Measurements from ENCODE around the gene NR6A1. TPM values are rescaled to one million over a fixed set of nuclear protein-coding genes. Genes with fewer than 3 reads are reported as not detected.
"Not testable (repeated sequence)": the region's sequence is repeated elsewhere in the genome, so short reads cannot be mapped to it uniquely, and the experiment has no call there.

Gene NR6A1
- polyA plus RNA-seq, 1 donor from 2014 or later = 4.3 TPM

DNA sequence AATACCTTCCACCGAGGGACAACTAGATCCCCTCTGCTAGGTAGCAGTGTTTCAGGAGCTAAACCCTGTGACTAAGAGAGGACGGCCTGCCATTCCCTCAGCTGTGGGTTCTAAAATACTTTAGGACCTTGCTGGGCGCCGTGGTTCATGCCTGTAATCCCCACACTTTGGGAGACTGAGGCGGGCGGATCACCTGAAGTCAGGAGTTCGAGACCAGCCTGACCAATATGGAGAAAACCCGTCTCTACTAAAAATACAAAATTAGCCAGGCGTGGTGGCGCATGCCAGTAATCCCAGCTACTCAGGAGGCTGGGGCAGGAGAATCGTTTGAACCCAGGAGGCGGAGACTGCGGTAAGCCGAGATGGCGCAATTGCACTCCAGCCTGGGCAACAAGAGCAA lies 1.8 kb upstream of the NR6A1 start:
- peaks cover 48% of the 10 kb centered on the region for H3K27me3 ChIP-seq (ENCODE audit: insufficient read depth, low read depth, low read length)

GRCh38 chr9:124771867-124772679 lies 962 bp upstream of the NR6A1 start:
- Histone ChIP-seq H3K9ac (ENCODE audit: low read length) (peak overlapping the region; percentile 79), H3K4me2 (ENCODE audit: low read length) (peak overlapping the region; percentile 54), H3K9me3 (ENCODE audit: low read length) (no peaks in the 10 kb centered on the region), H3K27me3 (ENCODE audit: insufficient read depth, low read depth, low read length) (peaks cover 45% of the 10 kb centered on the region), H3K9me2 (ENCODE audit: insufficient read depth, low read length) (no peaks in the 10 kb centered on the region), H4K20me1 (ENCODE audit: insufficient read depth) (no peaks in the 10 kb centered on the region), H2AFZ (ENCODE audit: low read depth, low read length) (no peak overlapping the region), H3K27ac (ENCODE audit: low read length) (no peak overlapping the region), H3K36me3 (ENCODE audit: insufficient read depth, low read length) (no peaks in the 10 kb centered on the region), H3K4me3 (ENCODE audit: low read length) (peak overlapping the region; percentile 90), H3F3A (ENCODE audit: insufficient read depth, low read length, poor library complexity, severe bottlenecking) (no peaks in the 10 kb centered on the region), H3K79me2 (replicated peaks; ENCODE audit: insufficient read depth, low read length) (peaks cover 18% of the 10 kb centered on the region)
- TF ChIP-seq SMC3 (conservative IDR thresholded peaks at IDR 0.05; ENCODE audit: poor library complexity) = peak; percentile 90
- TF ChIP-seq RAD21 (conservative IDR thresholded peaks at IDR 0.05) = peak; percentile 79
- TF ChIP-seq CTCF (IDR thresholded peaks at IDR 0.05; ENCODE audit: poor library complexity, severe bottlenecking) = peak; percentile 90
- TF ChIP-seq TAF1 (IDR thresholded peaks at IDR 0.05; ENCODE audit: low read depth) = no peak

More for the DNA sequence above, 1.8 kb upstream of the NR6A1 start:
- H3F3A ChIP-seq (ENCODE audit: insufficient read depth, low read length, poor library complexity, severe bottlenecking); H3K36me3 ChIP-seq (ENCODE audit: insufficient read depth, low read length); H2AFZ ChIP-seq (ENCODE audit: low read depth, low read length); H3K9me3 ChIP-seq (ENCODE audit: low read length); H4K20me1 ChIP-seq (ENCODE audit: insufficient read depth); H3K9me2 ChIP-seq (ENCODE audit: insufficient read depth, low read length); H3K4me2 ChIP-seq (ENCODE audit: low read length); H3K9ac ChIP-seq (ENCODE audit: low read length); H3K4me3 ChIP-seq (ENCODE audit: low read length); H3K79me2 ChIP-seq (replicated peaks; ENCODE audit: insufficient read depth, low read length); H3K27ac ChIP-seq (ENCODE audit: low read length): not testable (repeated sequence)

DNA sequence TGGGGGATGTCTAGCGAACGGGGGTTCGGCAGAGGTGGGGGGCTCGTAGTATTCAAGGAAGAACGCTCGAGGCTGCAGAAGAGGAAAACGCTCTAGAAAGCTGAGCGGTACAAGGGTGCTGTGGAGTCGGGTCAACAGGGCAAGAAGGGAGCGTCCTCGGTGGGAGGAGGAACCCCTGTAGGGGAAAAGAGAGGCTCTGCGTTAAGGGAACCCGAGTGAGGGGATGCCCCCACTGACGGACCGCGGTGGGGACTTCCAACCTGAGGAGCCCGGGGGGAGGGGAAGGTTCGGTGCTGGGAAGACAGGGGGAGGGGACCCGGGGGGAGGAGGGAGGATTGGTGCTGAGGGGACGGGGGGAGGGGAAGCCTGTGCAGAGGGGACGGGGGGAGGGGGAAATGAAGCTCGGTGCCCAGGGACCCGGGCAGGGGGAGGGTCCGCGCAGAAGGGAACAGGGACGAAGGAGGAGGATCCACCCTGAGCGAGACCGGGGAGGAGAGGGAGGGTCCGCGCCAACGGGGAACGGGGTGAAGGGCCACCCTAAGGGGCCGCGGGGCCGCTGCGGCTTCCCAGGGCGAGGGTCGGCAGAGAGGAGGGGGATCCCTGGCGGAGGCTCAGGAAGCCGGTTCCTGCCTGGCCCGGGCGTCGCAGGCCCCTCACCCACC lies 621 bp downstream of the NR6A1 start:
- Histone ChIP-seq H3K4me3 (ENCODE audit: low read length) (peak overlapping the region; percentile 90), H3K36me3 (ENCODE audit: insufficient read depth, low read length) (no peaks in the 10 kb centered on the region), H3K27ac (ENCODE audit: low read length) (no peak overlapping the region), H4K20me1 (ENCODE audit: insufficient read depth) (no peaks in the 10 kb centered on the region), H3K27me3 (ENCODE audit: insufficient read depth, low read depth, low read length) (peaks cover 31% of the 10 kb centered on the region), H3K4me2 (ENCODE audit: low read length) (peak overlapping the region; percentile 79), H3K79me2 (replicated peaks; ENCODE audit: insufficient read depth, low read length) (peaks cover 33% of the 10 kb centered on the region), H2AFZ (ENCODE audit: low read depth, low read length) (peak overlapping the region; percentile 37), H3F3A (ENCODE audit: insufficient read depth, low read length, poor library complexity, severe bottlenecking) (no peaks in the 10 kb centered on the region), H3K9me3 (ENCODE audit: low read length) (no peaks in the 10 kb centered on the region), H3K9ac (ENCODE audit: low read length) (peak overlapping the region; percentile 79), H3K9me2 (ENCODE audit: insufficient read depth, low read length) (no peaks in the 10 kb centered on the region)
- no peak for TF ChIP-seq POLR2AphosphoS5 (IDR thresholded peaks at IDR 0.05)
- no peak for TF ChIP-seq EP300 (conservative IDR thresholded peaks at IDR 0.05; ENCODE audit: poor library complexity, severe bottlenecking)
- TF ChIP-seq MXI1 (conservative IDR thresholded peaks at IDR 0.05; ENCODE audit: poor library complexity, severe bottlenecking) = no peak
- no peak for TF ChIP-seq EZH2 (IDR thresholded peaks at IDR 0.05; ENCODE audit: borderline replicate concordance, insufficient read depth, low read length, poor library complexity, severe bottlenecking)
- TF ChIP-seq TAF1 (IDR thresholded peaks at IDR 0.05; ENCODE audit: low read depth) = no peak
- TF ChIP-seq SMC3 (conservative IDR thresholded peaks at IDR 0.05; ENCODE audit: poor library complexity) = no peak
- no peak for TF ChIP-seq CTCF (IDR thresholded peaks at IDR 0.05; ENCODE audit: poor library complexity, severe bottlenecking)
- TF ChIP-seq RAD21 (conservative IDR thresholded peaks at IDR 0.05) = no peak
- TF ChIP-seq, protein P1, sequence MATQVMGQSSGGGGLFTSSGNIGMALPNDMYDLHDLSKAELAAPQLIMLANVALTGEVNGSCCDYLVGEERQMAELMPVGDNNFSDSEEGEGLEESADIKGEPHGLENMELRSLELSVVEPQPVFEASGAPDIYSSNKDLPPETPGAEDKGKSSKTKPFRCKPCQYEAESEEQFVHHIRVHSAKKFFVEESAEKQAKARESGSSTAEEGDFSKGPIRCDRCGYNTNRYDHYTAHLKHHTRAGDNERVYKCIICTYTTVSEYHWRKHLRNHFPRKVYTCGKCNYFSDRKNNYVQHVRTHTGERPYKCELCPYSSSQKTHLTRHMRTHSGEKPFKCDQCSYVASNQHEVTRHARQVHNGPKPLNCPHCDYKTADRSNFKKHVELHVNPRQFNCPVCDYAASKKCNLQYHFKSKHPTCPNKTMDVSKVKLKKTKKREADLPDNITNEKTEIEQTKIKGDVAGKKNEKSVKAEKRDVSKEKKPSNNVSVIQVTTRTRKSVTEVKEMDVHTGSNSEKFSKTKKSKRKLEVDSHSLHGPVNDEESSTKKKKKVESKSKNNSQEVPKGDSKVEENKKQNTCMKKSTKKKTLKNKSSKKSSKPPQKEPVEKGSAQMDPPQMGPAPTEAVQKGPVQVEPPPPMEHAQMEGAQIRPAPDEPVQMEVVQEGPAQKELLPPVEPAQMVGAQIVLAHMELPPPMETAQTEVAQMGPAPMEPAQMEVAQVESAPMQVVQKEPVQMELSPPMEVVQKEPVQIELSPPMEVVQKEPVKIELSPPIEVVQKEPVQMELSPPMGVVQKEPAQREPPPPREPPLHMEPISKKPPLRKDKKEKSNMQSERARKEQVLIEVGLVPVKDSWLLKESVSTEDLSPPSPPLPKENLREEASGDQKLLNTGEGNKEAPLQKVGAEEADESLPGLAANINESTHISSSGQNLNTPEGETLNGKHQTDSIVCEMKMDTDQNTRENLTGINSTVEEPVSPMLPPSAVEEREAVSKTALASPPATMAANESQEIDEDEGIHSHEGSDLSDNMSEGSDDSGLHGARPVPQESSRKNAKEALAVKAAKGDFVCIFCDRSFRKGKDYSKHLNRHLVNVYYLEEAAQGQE (IDR thresholded peaks at IDR 0.05; ENCODE audit: borderline replicate concordance) = no peak
